ENCODE measurements around the gene SNTB2. TPM values are rescaled to one million over a fixed set of nuclear protein-coding genes. Genes with fewer than 3 reads are reported as not detected.
A peak's percentile ranks its signal among the peaks of the same experiment; 100 is the strongest.

SNTB2 gene
- total and polyA plus RNA-seq, 2 of the 13 experiments (the other 11 are each of a cell fraction or from before 2014, with no cell fraction given), result 11.5 to 19.2 TPM

GRCh38 chr16:69329369-69330285, 142.7 kb downstream of the SNTB2 start (continued):
- TF ChIP-seq ZNF646 (CRISPR knock-in tag; IDR thresholded peaks at IDR 0.05) (no peak; the same call in 1 of the 2 replicates), ZBTB2 (CRISPR knock-in tag; IDR thresholded peaks at IDR 0.05; ENCODE audit: low read depth) (no peak), ZNF724P (CRISPR knock-in tag; IDR thresholded peaks at IDR 0.05; ENCODE audit: borderline replicate concordance) (no peak), KDM2A (CRISPR knock-in tag; IDR thresholded peaks at IDR 0.05; ENCODE audit: borderline replicate concordance, low read depth) (peak; percentile 83), ZNF205 (CRISPR knock-in tag; IDR thresholded peaks at IDR 0.05) (no peak), MAFG (CRISPR knock-in tag; IDR thresholded peaks at IDR 0.05) (no peak), TOE1 (CRISPR knock-in tag; IDR thresholded peaks at IDR 0.05) (no peak), TP53 (CRISPR knock-in tag; conservative IDR thresholded peaks at IDR 0.05) (no peak), TOPORS (CRISPR knock-in tag; IDR thresholded peaks at IDR 0.05) (no peak), NR2C2 (CRISPR knock-in tag; IDR thresholded peaks at IDR 0.05; ENCODE audit: borderline replicate concordance) (no peak), ZNF460 (CRISPR knock-in tag; IDR thresholded peaks at IDR 0.05; ENCODE audit: borderline replicate concordance) (no peak), ETV6 (CRISPR knock-in tag; conservative IDR thresholded peaks at IDR 0.05) (no peak), ZNF563 (CRISPR knock-in tag; IDR thresholded peaks at IDR 0.05) (no peak; the same call in 1 of the 2 replicates), ZNF549 (CRISPR knock-in tag; IDR thresholded peaks at IDR 0.05) (no peak), ZNF652 (CRISPR knock-in tag; IDR thresholded peaks at IDR 0.05; ENCODE audit: borderline replicate concordance, low read depth) (no peak), MTF1 (CRISPR knock-in tag; IDR thresholded peaks at IDR 0.05) (no peak), PRMT3 (CRISPR knock-in tag; IDR thresholded peaks at IDR 0.05; ENCODE audit: borderline replicate concordance, low read depth) (no peak; the same call in 1 of the 2 replicates)
